HL-60/S4 treated with phorbol 12-myristate 13-acetate at 8.2 ng/mL for 4 days and 3 days (cell line): ENCODE measurements around the gene CRNKL1.

Experiments
- in situ Hi-C: fragments of 300-500 bp; cut with MboI; formaldehyde crosslinking; loops from 2 replicates; pipeline ENCODE4 v1.15.0; 2022; ENCODE audit warnings: low sequenced_read_pairs

CRNKL1 gene

DNA sequence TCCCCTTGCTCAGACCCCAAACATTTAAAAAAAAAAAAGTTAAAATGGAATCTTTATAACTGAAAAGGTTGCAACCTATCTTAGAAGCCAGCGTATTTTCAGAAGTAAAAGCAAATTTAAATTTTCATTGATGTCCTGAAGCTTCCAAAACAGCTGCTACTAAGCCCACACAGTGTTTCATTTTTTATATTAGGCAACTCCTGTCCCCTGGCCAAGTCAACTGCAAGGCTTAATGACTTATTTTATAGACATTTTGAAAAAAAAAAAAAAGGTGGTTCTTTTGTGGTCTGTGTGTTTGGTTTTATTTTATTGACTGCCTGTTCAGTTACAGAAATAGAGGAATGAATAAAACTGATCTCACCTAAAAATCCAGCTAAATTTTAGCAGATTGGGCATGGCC lies 13.1 kb upstream of the CRNKL1 start:
- in situ Hi-C loops = no loop called here

DNA sequence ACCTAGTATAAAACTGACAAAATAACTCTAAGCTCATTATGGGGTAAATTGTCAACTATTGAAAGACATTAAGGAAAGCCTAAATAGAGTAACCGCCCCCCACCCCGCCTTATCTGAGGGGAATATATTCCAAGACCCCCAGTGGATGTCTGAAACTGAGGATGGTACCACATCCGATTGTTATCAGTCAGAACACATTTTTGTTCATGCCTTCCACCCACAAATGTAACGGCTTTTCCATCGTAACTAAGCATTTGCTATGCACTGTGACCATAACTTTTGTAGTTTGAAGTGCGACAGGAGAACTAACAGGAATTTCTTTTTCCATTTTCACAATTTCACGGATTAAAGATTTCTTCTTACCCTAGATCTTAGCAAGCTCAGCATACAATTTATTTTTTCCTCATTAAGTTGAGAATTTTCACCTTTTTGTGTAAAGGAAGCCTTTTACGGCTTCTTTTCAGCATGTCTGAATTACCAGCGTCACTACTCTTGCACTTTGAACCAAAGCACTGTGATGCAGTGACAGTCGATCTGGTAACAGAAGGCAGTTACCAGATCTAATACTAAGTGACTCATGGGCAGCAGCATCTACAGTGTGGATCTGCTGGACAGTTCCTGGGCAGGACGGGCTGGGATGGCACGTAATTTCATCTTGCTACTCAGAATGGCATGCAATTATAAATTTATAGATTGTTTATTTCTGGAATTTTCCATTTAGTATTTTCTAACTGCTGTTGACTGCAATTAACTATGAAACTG lies 11.9 kb upstream of the CRNKL1 start:
- in situ Hi-C loops = no loop called here

DNA sequence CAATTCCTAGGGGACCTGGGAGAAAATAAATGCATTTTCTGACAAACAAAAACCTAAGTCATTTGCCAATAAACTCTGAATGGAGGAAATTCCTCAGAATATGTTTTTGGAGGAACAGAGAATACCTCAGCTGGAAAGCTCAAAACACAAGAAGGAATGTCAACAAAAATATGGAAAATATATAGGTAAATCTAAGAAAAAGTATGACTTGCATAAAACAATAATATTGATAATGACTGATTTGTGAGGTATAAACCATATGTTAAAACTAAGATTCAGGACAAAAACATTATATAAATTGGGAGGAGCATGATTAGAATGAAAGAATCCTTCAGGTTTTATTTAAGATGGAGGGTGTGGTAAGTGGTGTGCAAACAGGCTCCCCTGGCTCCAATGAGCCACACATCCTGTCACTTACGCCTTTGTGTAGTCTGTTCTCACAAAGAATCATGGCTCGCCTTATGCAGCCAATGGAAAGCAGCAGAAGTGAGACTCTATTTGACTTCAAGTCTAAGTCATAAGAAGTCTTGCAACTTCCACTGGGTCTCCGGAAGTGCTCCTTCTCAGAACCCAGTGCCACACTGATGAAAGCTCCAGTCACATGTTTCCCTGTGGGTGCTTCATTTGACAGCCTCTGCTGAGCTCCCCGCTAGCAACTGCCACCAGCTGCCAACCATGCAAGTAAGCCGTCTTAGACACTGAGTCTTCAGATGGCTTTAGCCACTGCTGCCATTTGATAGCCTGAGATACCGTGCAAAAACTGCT lies 8.2 kb upstream of the CRNKL1 start:
- in situ Hi-C loops = no loop called here

DNA sequence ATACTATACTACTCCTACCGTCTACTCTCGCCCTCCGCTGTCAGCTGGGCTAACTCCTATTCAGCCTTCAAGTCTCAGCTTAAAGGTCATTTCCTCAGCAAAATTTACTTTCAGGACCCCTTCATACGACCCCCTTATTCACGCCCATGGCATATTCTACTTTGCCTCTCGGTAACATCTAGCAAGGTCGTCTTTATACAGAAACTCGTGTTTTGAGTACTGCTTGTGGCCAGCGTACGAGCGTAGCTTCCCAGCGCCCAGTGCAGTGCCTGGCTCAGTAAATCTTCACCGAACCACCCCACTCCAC lies 546 bp downstream of the CRNKL1 start:
- in situ Hi-C loops = no loop called here

- in situ Hi-C loops = no loop called here
These were observed 12.4 kb downstream of the CRNKL1 start for GRCh38 chr20:20039752-20040387.

GRCh38 chr20:20038586-20038985 lies 13.7 kb downstream of the CRNKL1 start:
- in situ Hi-C loops = no loop called here

- in situ Hi-C loops = no loop called here
These were observed 14.3 kb downstream of the CRNKL1 start for GRCh38 chr20:20037960-20038359.

DNA sequence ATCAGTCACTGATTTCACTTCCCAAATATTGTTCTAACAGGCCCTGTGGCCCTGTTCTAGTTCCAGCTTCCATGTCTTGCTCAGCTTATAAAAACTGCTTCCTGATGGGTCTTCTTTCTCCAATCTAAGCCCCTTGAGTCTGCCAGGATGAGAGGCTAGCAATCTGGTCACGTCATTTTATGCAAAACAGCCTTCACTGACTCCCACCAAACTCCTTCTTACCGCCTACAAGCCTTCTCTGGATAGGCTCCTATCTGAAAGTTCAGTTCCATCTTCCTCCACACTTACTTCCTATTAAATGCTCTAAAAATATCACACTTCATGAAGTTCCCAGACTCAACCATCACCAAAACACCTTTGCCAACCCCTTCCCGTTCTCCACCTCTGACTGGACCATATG lies 15.5 kb downstream of the CRNKL1 start:
- in situ Hi-C loops = no loop called here

DNA sequence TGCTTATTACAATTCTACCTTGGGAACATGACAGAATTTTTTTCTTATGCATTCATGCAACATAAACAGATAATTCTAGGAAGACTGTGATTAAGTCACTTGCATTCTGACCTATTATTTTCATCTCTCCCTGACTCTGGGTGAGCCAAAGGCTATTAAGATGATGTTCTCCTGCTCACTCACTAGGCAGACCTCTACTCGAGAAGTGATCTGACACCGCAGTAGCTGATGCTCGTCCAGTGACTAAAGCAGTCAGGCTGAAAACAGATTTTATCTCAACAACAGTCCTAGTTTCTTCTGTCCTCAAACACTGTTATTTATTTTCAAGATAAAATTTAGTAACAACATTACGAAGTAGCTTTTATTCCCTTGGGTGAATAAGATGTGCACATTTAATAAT lies 17.8 kb downstream of the CRNKL1 start:
- in situ Hi-C loops = no loop called here

- in situ Hi-C loops = no loop called here
These were observed 20.5 kb downstream of the CRNKL1 start for GRCh38 chr20:20031790-20032189.

DNA sequence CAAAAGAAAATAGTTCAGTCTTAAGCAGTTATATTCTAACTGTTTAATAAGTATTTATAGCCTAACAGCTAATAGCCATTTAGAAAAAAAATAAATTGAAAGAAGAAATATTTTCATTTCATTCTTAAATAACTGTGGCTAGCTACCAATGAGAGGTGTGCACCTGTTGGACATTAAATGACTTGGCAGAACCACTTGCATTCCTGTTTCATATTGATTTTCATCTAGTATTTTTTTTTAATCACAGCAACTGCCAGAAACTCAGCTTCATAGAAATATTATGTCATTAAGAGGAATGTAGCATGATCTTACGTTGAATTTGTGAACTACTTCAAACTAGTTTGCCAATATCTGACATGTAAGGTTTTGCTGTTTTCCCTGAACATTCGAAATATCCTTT lies 25.0 kb downstream of the CRNKL1 start:
- in situ Hi-C loops = no loop called here

DNA sequence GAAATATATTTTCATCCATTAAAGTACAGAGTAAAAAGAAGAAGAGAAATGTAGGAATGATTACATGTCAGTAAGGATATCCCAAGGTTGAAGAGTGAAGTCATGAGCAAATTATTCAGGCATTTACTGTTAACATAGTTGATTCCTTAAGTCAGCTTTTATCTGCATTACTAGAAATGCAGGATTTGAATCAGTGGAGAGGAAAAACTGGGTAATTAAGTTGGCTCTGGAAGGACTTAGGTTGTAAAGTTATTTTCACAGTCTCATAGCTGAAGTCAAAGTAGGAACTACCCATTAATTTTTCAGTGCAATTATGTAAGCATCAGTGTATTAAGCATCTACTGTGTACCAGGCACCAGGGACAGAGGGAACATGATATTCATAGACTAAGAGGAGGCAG lies 27.3 kb downstream of the CRNKL1 start:
- in situ Hi-C loops = no loop called here

- in situ Hi-C loops = no loop called here
These were observed 28.9 kb downstream of the CRNKL1 start for GRCh38 chr20:20023395-20023794.

DNA sequence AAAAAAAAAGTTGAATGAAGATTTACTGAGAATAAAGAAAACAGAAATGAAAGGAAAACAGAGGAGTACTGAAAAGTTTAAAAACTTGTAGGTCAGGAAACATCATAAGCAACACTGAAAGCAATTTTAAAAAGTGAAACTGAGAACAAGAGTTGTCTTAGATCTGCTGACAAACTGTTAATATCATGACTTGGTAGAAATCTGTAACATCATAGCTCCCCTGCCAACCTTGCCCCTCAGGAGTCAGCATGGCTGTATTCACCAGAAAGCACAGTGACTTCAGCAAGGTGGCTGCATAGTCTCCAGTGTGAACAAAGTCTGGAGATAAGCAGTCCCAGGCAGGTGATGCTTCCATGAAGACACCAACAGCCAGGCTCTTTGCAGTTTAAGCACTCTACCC lies 29.8 kb downstream of the CRNKL1 start:
- in situ Hi-C loops = no loop called here

DNA sequence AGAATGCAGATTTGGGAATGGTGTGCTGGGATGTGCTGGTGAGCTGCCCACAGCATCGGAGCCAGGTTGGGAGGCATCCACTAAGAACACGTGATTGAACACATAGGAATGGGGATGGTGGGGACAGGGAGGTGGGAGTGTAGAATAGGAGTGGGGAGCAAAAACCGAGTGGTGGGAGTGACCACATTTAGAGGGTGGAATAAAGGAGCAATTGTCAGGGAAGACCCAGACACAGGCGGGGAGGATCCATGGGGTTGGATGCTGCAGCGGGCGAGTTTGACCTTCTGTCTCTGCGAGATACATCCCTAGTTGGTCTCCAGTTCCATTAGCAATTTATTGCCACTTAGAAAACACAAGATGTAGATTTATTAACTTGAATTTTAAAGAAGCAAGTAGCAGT lies 30.4 kb downstream of the CRNKL1 start:
- in situ Hi-C loops = no loop called here

- in situ Hi-C loops = no loop called here
These were observed 31.4 kb downstream of the CRNKL1 start for GRCh38 chr20:20020908-20021307.

DNA sequence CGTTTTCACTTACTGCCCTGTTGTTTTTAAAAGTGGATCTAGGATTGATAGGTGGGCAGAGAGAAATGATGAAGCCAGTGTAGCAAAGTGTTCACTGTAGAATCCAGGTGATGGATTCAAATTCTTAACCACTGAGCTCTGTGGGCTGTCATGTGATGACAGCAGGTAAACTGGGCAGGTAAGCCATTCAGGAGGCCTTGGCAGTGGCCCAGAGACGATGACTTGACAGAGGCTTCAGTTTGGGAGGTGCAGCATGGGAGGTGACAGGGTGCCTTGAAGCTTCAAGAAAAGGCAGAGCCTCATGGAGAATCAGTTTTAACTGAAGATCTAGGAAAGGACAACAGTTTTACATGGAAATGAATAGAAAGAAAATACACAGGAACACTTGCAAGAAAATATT lies 33.1 kb downstream of the CRNKL1 start:
- in situ Hi-C loops = no loop called here

DNA sequence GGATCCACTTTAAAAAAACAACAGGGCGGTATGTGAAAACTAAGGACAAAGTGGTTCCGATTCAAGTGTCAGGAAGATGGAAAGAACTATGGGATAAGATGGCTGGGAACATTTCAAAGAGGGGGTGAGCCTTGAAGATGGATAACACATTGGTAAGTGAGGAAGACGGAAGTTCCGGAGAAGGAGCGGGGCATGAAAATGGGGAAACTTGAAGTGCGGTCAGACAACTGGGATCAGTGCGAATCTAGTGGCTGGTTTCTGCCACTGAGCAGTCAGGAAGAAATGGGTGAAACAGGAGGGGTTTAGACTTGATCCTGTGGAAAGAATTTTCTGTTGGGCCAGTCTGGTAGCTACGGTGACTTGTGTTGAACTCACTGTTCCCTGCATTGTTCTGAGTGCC lies 33.9 kb downstream of the CRNKL1 start:
- in situ Hi-C loops = no loop called here

DNA sequence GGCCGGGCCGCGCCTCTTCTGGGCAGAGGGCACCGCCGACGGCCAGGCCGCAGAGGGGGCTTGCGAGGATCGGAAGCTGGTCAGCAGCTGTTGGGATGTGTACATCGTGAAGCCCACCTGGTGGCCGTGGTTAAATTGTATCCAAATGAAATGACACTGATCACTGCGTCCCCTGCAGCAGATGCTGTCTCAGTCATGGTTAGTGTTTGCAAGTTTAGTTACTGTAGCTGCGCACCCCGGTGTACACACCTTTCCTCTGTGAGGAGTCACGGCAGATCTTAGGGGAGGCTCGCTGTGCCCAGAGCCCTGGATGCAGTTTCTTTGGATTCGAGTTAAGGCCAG lies 34.5 kb downstream of the CRNKL1 start:
- in situ Hi-C loops = no loop called here

DNA sequence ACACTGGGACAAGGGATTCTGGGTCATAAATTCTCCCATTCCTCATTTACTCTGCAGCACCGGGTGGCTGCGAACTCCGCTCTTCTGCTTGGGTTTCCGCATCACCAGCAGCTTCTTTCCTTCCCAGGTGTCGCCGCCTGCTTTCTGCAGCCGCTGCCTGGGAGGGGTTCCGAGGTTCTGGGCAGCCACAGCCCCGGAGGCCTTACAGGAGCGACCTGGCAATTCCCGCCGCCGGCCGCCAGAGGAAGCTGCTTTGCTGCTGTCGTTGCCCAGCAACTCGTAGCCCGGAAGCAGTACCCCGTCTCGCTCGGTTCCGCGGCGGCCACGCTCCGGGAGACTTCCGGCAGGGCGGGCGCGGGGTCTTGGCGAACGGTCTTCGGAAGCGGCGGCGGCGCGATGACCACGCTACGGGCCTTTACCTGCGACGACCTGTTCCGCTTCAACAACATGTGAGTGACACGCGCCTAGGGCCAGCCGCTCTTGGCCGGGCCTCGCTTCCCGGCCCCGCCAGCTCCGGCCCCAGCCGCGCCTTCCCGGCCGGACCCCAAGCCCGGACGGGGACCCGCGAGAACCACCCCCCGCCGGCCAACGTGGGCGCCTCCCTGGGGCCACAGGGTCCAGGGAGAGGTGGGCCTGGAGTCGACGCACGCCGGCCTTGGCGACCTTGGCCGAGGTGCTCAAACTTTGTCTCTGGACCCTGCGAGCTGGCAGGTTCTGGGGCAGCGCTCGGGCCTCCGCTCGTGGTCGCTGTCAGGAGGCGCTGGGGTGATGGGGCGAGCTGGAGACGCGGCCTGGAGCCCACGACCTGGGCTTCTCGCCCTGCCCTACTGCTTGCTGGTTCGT lies 35.0 kb downstream of the CRNKL1 start, which contains the start of gene NAA20:
NAA20 (plus strand) TSS at position 362 of the 843 bp plus-strand sequence; CDS start at position 397, 35 bp downstream.
- in situ Hi-C loops = no loop called here

GRCh38 chr20:20014659-20015058 lies 37.6 kb downstream of the CRNKL1 start:
- in situ Hi-C loops = no loop called here
